Stimulated activated CD8-positive, alpha-beta memory T cell treated with anti-CD3 and anti-CD28 coated beads, Interleukin-12 subunit alpha, Interleukin-12 subunit beta, amount 100 ng/mL, for 24 hours (primary cell): ENCODE data around the gene TBXAS1.

Experiments
- DNase-seq: peaks from one replicate; pipeline ENCODE4 v3.0.0-alpha.2; 2020; ENCODE audit errors: extremely low read depth

TBXAS1 gene

DNA sequence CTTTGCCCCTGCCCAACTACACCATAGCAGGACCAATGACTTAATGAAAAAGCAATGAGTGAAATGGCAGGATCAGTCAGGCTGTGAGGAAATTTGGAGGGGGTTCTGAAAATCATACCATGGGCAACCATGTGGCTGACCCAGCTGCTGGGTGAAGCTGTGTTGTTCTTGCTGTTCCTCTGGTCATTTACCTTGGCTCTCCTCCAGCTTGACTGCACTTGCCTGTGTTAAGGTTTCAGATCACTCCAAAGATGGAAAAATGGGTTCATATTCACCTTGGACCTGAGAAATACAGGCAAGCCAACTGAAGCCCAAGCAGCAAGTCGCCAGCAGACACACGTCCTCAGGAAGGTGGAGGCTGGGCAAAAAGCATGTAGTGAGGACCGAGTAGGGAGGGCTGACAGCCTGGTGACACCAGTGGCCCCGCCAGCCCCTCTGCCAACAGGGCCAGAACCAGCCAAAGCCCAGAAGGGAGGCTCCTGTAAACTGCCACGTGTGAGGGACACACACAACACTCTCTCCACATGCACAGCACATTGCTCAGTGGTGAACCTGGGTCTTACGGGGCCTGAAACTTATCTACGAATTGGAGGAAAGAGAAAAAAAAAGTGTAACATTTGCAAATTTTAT lies 193.6 kb downstream of the TBXAS1 start:
- no peak for DNase-seq

- DNase-seq: no peak
Observed at GRCh38 chr7:140023728-140024127, 194.7 kb downstream of the TBXAS1 start.

DNA sequence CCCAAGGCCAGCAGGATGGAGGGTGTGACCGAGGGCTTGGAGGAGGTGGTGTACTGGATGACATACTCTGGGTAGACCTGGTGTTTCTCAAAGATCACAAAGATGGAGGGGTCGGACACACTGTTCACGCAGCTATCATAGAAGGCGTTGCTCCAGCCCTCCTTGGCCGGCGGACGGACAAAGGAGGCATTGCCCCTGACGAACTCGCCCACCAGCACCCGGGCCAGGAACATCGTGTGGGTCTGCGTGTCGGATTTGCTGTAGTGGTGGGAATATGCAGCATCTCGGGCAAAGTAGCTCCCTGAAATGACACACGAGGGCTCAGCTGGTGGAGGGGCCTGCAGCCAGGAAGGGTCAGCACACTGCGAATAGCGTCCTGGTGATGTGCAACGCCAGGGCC lies 195.5 kb downstream of the TBXAS1 start:
- no peak for DNase-seq

DNA sequence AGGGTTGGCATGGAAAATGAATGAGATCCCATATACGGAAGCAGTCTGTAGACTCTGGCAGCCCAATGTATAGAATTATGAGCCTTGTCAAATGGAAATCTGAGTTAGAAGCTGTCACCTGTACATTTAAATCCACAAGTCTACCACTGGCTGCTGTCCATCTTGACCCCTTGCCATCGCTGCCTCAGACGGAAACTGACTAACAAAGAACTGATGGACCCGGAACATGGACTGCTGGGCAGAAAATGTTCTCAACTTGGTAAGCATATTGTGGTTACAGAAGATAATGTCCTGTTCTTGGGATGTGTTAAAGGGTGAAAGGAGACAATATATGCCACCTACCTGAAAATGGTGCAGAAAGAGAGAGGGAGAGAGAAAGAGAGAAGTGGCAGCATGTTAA lies 196.2 kb downstream of the TBXAS1 start:
- DNase-seq: no peak

GRCh38 chr7:140025814-140026433 lies 196.9 kb downstream of the TBXAS1 start:
- DNase-seq: no peak

DNA sequence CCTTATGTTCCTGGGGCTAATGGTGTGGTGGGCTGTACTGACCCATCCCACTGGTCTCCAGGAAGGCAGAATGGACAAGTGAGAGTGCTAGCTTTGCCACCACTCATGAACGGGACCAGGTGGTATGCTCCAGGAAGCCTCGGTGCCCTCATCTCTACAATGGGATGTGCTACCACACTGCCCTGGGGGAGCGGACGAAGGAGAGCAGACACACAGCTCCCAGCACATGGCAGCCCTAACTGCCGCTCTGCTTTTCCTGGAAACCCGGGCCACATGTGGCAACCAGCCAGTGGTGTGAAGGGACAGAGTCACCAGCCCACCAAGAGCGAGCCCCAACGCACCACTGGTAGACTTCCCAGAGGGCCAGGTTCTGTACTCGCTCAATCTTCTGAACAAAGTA lies 197.9 kb downstream of the TBXAS1 start:
- no peak for DNase-seq

DNA sequence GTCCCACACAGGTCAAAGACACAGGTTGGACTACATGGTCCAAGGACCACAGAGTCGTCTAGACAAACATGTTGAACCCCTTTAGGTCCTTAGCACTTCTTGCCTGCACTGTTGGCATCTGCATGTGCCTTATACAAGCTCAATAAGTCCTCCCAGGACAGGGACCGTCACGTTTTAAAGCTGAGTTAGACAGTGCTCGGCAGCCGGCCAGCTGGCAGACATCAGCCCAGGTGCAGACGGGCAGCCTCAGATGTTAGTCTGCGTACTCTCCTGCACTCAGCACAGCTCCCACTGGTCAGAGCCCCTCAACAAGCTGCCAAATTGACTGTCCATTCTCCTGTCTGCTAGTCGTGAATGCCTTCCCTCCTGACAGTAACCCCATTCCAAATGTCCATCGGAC lies 198.8 kb downstream of the TBXAS1 start:
- no peak for DNase-seq

GRCh38 chr7:140028311-140028710 lies 199.2 kb downstream of the TBXAS1 start:
- no peak for DNase-seq

GRCh38 chr7:140029072-140029471 lies 200.0 kb downstream of the TBXAS1 start:
- DNase-seq: no peak

DNA sequence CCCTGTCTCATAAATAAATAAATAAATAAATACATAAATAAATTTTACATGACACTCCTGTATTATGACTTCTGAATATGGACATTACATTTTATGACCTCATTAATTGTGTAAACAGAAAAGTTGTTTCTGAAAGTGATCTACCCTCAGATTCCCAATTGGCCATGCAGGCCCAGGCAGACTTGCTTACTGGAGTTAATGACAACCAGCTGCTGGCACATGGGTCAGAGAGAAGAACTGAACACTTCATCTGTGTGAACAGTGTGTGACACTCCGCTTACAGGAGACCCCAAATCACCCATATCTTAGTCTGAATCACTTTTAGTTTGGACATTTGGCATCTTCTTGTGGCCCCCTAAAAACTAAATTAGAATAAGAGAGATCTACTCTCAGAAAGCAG lies 202.3 kb downstream of the TBXAS1 start:
- DNase-seq: no peak

DNA sequence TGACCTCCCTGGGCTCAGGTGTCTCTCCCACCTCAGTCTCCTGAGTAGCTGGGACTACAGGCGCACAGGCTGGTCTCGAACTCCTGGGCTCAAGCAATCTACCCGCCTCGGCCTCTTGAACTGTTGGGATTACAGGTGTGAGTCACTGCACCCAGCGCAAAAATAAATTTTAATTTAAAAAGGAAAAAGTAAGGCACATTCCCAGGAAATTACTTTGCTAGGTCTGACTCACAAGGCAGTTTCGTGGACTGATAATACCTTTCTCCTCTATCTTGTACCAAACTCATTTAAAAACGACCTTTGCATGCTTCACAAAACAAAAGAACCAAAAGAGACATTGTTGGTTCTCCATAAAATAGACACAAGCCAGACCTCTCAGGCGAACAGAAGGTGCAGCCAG lies 204.0 kb downstream of the TBXAS1 start:
- DNase-seq: no peak

DNA sequence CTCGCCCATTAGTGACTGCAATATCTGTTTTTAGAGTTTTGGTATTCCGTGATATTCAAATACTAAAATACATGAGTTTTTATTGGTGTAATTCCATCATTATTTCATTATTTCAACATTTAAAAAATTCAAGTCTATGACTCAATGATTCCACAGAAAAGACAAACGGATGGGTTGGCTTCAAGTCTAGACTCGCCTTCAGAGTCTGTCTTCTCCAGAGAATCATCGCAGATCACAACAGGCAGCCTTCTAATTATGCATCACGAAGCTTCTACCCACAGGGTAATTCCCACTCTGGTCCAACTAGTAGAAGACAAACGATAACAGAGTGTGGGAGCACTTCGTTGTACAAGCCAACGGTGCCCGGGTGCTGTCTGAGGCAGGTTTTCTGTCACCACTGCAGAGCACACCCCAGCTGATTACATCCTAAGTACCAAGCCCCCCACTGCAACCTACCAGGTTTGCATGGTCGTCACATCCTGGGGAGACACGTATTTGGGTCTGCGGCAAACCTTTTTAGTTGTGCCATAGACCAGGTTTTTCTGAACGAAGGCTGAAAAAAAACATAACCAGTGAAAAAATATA lies 204.8 kb downstream of the TBXAS1 start:
- no peak for DNase-seq

- no peak for DNase-seq
Observed at GRCh38 chr7:140034421-140034820, 205.4 kb downstream of the TBXAS1 start.

GRCh38 chr7:140035400-140036223 lies 206.5 kb downstream of the TBXAS1 start:
- no peak for DNase-seq

- no peak for DNase-seq
Observed at GRCh38 chr7:140036224-140036962, 207.3 kb downstream of the TBXAS1 start.

- DNase-seq: no peak
Observed at GRCh38 chr7:140039066-140039465, 210.0 kb downstream of the TBXAS1 start.

DNA sequence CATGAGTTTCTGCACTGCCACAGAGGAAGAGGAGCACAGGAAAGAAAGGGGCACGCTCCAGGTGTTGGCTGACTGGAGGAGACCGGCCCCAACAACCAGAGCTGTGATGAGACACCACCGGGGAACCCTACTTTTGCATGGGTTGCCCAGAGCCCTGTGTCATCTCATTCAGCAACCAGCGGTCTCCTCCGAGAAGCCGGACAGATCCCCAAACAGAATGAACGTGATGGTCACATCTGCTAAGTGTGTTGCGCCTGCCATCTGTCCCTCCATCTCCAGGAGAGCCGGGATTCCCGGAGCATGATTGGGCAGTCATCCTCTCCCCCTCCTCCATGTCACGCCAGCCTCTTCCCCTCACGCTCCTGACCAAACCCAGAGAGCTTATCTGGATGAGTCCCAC lies 210.8 kb downstream of the TBXAS1 start:
- DNase-seq: no peak

DNA sequence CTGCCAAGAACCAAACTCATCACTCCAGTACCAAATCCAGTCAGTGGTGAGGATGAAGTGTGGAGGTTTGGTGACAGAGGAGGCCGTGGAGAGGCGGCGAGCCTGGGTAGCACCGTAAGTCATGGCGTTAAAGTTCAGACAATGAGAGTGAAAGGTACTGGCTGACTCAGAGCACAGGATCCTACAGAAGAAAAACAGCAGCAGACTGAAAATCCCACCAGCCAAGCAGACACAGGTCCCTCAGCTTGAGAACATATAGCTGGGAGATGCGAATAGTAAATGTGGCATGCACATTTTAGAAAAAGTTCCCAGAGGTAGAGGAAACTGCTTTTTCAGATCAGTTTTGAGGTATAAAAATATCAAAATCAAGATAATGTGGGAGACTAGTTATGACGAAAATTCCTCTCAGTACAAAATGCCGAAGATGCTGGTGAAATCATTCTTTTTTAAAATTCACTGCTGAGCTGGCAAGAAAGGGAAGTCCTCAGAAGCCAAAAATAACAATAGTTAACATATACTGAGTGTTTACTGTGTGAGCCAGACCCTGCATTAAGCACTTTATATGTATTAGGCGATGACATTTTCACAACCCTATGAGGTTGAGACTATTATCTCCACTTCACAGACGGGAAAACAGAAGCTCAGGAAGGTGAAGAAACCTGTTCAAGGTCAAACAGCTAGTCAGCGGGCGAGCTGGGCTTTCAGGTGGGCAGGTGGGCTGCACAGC lies 212.8 kb downstream of the TBXAS1 start:
- DNase-seq: no peak

- no peak for DNase-seq
Observed at GRCh38 chr7:140042386-140042670, 213.3 kb downstream of the TBXAS1 start.

GRCh38 chr7:140044251-140044650 lies 215.2 kb downstream of the TBXAS1 start:
- no peak for DNase-seq

DNA sequence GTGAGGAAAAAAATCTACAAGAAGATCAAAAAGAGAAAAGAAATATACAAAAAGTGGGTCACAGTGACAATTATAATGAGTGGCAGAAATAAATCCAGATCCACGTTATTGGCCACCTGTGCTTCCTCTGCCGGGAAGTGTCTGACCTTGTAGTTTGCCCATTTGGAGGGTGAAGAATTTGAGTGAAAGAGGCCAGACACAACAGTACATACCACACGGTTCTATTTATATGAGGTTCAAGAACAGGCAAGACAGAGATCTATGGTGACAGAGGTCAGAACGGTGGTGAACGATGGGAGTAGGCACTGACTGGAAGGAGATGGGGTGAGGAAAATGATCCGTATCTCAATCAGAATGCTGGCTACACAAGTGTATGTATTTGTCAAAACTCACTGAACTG lies 216.6 kb downstream of the TBXAS1 start:
- DNase-seq: no peak

DNA sequence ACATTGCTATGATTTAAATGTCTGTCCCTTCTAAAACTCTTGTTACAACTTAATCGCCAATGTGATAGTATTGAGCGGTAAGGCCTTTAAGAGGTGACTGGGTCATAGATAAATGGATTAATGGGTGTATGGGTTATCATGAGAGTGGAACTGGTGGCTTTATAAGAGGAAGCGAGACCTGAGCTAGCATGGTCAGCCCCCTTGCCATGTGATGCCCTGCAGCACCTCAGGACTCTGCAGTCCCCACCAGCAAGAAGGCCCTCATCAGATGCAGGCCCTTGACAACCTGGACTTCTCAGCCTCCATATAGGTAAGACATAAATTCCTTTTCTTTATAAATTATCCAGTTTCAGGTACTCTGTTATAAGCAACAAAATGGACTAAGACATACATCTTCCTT lies 218.1 kb downstream of the TBXAS1 start:
- DNase-seq: no peak
